CD8-positive, alpha-beta memory T cell (primary cell): ENCODE measurements around the gene RAVER1. TPM values are rescaled to one million over a fixed set of nuclear protein-coding genes. Genes with fewer than 3 reads are reported as not detected.

Experiments
- CTCF ChIA-PET: fragments of 350-600 bp; sonication (Branson Sonifier 250); formaldehyde crosslinking; loops from one replicate; lab custom pipeline; 2021; ENCODE audit warnings: antibody characterized with exemption; lab: Charles Lee
- POLR2A ChIA-PET: fragments of 350-600 bp; sonication (Branson Sonifier 250); formaldehyde crosslinking; loops from one replicate; lab custom pipeline; 2021; ENCODE audit warnings: antibody characterized with exemption; lab: Charles Lee
- DNase-seq, 5 donors: peaks; one replicate each; pipeline versions ENCODE4 v3.0.0 to v3.0.0-alpha.2; 2020 to 2022; ENCODE audit warnings: mixed read lengths in 1 of 5
- H3K27ac ChIP-seq: one replicate; pipeline ENCODE4 v1.7.0; 2013; ENCODE audit warnings: low read depth, mild to moderate bottlenecking, low read length, moderate library complexity
- H3K27me3 ChIP-seq: 2 replicates; pipeline ENCODE4 v1.7.0; 2013; ENCODE audit warnings: low read length, mild to moderate bottlenecking; ENCODE audit not compliant: insufficient read depth, poor library complexity, severe bottlenecking
- H3K36me3 ChIP-seq: 2 replicates; pipeline ENCODE4 v1.7.0; 2013; ENCODE audit warnings: mild to moderate bottlenecking, low read length, moderate library complexity; ENCODE audit not compliant: insufficient read depth
- H3K4me1 ChIP-seq: 2 replicates; pipeline ENCODE4 v1.7.0; 2013; ENCODE audit warnings: mild to moderate bottlenecking, low read length, moderate library complexity; ENCODE audit not compliant: insufficient read depth
- H3K4me3 ChIP-seq: 2 replicates; pipeline ENCODE4 v1.7.0; 2013; ENCODE audit warnings: mild to moderate bottlenecking, low read length
- H3K9me3 ChIP-seq: 2 replicates; pipeline ENCODE4 v1.7.0; 2013; ENCODE audit warnings: mild to moderate bottlenecking, low read length
- H3K27ac Mint-ChIP-seq, 8 donors: one replicate each; pipeline ENCODE4 v1.8.0; 2020 to 2021; ENCODE audit warnings: mixed read lengths in 8 of 8, mild to moderate bottlenecking in 6 of 8, inconsistent platforms in 3 of 8, moderate library complexity in 3 of 8
- H3K27me3 Mint-ChIP-seq, 2 donors: one replicate each; pipeline ENCODE4 v1.8.0; 2020 to 2021; ENCODE audit warnings: mixed read lengths in 2 of 2, mild to moderate bottlenecking in 1 of 2, moderate library complexity in 1 of 2
- H3K36me3 Mint-ChIP-seq, 3 donors: one replicate each; pipeline ENCODE4 v1.8.0; 2020 to 2021; ENCODE audit warnings: mixed read lengths in 3 of 3, inconsistent platforms in 1 of 3, mild to moderate bottlenecking in 1 of 3
- H3K4me1 Mint-ChIP-seq, 3 donors: one replicate each; pipeline ENCODE4 v1.8.0; 2020 to 2021; ENCODE audit warnings: mixed read lengths in 3 of 3, inconsistent platforms in 1 of 3, mild to moderate bottlenecking in 1 of 3
- H3K4me3 Mint-ChIP-seq, 7 donors: one replicate each; pipeline ENCODE4 v1.8.0; 2020 to 2021; ENCODE audit warnings: mixed read lengths in 7 of 7, mild to moderate bottlenecking in 6 of 7, moderate library complexity in 4 of 7, inconsistent platforms in 2 of 7
- H3K9me3 Mint-ChIP-seq, 5 donors: one replicate each; pipeline ENCODE4 v1.8.0; 2020 to 2022; ENCODE audit warnings: mixed read lengths in 5 of 5, mild to moderate bottlenecking in 3 of 5, moderate library complexity in 2 of 5, inconsistent platforms in 1 of 5
- polyA plus RNA-seq: library from polyadenylated mRNA; unstranded; fragments of 300-500 nt; fragmentation: Illumina TruSeq; gene quantifications from one replicate; pipeline ENCODE4 v1.2.3, GENCODE V29; 2021
- total RNA-seq, 2 experiments: library from RNA; stranded (reverse); gene quantifications; one replicate each; pipeline ENCODE4 v1.2.3, GENCODE V29; 2021

Gene RAVER1
- total and polyA plus RNA-seq, 3 experiments from 2014 or later = 24.1 to 98.5 (median 91.5) TPM

DNA sequence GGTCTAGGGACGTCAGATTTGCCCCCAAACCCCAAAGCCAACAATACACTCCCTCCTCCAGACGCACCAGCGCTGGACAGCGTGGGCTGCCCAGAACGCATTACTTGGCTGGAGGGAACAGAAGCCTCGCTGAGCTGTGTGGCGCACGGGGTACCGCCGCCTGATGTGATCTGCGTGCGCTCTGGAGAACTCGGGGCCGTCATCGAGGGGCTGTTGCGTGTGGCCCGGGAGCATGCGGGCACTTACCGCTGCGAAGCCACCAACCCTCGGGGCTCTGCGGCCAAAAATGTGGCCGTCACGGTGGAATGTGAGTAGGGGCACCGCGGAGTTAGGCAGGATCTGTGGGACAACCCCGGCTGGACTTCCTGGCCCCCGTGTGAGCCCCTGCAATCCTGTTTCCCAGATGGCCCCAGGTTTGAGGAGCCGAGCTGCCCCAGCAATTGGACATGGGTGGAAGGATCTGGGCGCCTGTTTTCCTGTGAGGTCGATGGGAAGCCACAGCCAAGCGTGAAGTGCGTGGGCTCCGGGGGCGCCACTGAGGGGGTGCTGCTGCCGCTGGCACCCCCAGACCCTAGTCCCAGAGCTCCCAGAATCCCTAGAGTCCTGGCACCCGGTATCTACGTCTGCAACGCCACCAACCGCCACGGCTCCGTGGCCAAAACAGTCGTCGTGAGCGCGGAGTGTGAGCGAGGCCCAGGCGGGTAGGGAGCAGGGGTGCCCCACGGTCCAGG, 39.5 kb downstream of the RAVER1 start:
- Histone ChIP-seq H3K27ac (no peak overlapping the region), H3K27me3 (peaks cover 48% of the 10 kb centered on the region), H3K4me3 (no peak overlapping the region), H3K9me3 (no peaks in the 10 kb centered on the region), H3K36me3 (no peaks in the 10 kb centered on the region), H3K4me1 (peaks cover 62% of the 10 kb centered on the region)
- Mint-ChIP-seq H3K36me3 (no peaks in the 10 kb centered on the region), H3K9me3 (no peaks in the 10 kb centered on the region), H3K27me3 (peaks cover 48 to 53% of the 10 kb centered on the region in 2 donors), H3K4me3 (peak overlapping the region in 5 of 7 donors; percentile 54 to 88 (median 83)), H3K4me1 (peaks cover 45 to 60% (median 47%) of the 10 kb centered on the region in 3 donors), H3K27ac (peak overlapping the region in 3 of 8 donors; percentile 9 to 88 (median 73))
- no peak for DNase-seq
- ChIA-PET CTCF (interaction anchor here (8.0 kb wide), 1 partner anchor 22 kb away, joined by 71 read pairs; the partner anchor contains the start of gene ICAM1), POLR2A (no interaction called here)

DNA sequence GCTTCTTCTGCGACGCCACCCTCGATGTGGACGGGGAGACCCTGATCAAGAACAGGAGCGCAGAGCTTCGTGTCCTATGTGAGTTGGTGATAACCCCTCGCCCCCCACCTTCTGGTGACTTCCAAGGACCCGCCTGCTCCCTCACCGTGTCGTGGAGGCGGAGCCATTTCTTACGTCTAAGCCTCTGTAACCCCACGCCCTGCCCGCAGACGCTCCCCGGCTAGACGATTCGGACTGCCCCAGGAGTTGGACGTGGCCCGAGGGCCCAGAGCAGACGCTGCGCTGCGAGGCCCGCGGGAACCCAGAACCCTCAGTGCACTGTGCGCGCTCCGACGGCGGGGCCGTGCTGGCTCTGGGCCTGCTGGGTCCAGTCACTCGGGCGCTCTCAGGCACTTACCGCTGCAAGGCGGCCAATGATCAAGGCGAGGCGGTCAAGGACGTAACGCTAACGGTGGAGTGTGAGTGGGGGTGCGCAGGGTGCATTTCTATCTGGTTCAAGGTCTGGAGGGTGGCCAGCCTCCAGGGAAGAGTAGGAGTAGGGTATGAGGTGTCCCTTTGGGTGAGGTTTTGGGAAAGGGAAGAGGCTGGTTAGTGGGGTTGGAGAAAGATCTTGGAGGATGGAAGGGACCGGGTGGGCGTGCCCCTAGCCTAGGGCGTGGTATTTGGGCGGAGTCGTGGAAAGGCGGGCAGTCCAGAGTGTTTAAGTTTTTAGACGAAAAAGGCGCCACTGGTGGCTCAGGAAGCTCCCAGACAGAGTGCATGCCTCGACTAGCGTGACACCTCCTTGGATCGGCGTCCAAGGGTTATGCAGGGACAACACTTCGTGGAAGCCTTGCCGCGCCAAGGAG, 40.3 kb downstream of the RAVER1 start:
- H3K9me3 Mint-ChIP-seq = no peaks in the 10 kb centered on the region
- CTCF ChIA-PET = interaction anchor here (1.8 to 8.0 kb wide), 4 partner anchors 13 to 131 kb away, joined by 4 to 71 read pairs (median 5); partner anchors contain the start of genes ICAM1 and RAVER1
- POLR2A ChIA-PET = interaction anchor here (1.4 to 7.6 kb wide), 2 partner anchors 22 to 425 kb away, joined by 3 to 47 read pairs; partner anchors contain the start of gene ICAM1

DNA sequence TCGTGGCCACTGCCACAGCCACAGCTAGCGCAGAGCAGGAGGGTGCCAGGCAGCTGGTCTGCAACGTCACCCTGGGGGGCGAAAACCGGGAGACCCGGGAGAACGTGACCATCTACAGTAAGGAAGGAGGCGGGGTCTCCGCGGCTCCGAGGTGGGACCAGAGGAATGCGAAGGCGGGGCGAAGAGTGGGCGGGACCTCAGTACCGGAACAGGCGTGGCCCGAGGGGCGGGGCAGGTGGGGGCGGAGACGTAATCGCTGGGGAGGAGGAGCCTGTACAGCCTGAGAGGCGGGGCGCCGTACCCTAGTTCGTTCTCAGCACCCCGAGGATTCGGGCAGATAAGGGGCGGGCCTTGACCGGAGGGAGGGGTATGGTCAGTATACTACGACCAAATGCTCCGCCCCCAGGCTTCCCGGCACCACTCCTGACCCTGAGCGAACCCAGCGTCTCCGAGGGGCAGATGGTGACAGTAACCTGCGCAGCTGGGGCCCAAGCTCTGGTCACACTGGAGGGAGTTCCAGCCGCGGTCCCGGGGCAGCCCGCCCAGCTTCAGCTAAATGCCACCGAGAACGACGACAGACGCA, 41.0 kb downstream of the RAVER1 start:
- peak overlapping the region; percentile 69 for H3K27ac ChIP-seq
- peaks cover 76% of the 10 kb centered on the region for H3K4me1 ChIP-seq
- no peaks in the 10 kb centered on the region for H3K36me3 ChIP-seq
- H3K4me3 Mint-ChIP-seq = peak overlapping the region; percentile 76 to 93 (median 83)
- peak overlapping the region in 6 of 8 donors; percentile 11 to 88 (median 52) for H3K27ac Mint-ChIP-seq
- H3K27me3 Mint-ChIP-seq = peaks cover 60 to 61% of the 10 kb centered on the region in 2 donors
- CTCF ChIA-PET = interaction anchor here (1.2 to 8.0 kb wide), 9 partner anchors 12 to 131 kb away, joined by 3 to 71 read pairs (median 5); partner anchors contain the start of genes ICAM1 and RAVER1
- H3K4me3 ChIP-seq = peak overlapping the region; percentile 62
- no peaks in the 10 kb centered on the region for H3K9me3 Mint-ChIP-seq
- peak; percentile 52 to 78 (median 61) for DNase-seq
- H3K27me3 ChIP-seq = peaks cover 61% of the 10 kb centered on the region
- POLR2A ChIA-PET = interaction anchor here (1.3 to 7.6 kb wide), 3 partner anchors 12 to 426 kb away, joined by 3 to 47 read pairs (median 5); partner anchors contain the start of gene ICAM1
- peaks cover 56 to 73% (median 59%) of the 10 kb centered on the region in 3 donors for H3K4me1 Mint-ChIP-seq
- H3K36me3 Mint-ChIP-seq = no peaks in the 10 kb centered on the region
- H3K9me3 ChIP-seq = no peaks in the 10 kb centered on the region

More for the DNA sequence above, 40.3 kb downstream of the RAVER1 start:
- no peaks in the 10 kb centered on the region for H3K36me3 Mint-ChIP-seq
- H3K4me1 Mint-ChIP-seq = peaks cover 50 to 66% (median 52%) of the 10 kb centered on the region in 3 donors
- peak overlapping the region in 3 of 8 donors; percentile 60 to 88 (median 73) for H3K27ac Mint-ChIP-seq
- H3K36me3 ChIP-seq = no peaks in the 10 kb centered on the region
- peaks cover 54% of the 10 kb centered on the region for H3K27me3 ChIP-seq
- H3K27me3 Mint-ChIP-seq = peaks cover 54 to 57% of the 10 kb centered on the region in 2 donors
- H3K4me3 Mint-ChIP-seq = peak overlapping the region; percentile 76 to 93 (median 83)
- H3K27ac ChIP-seq = peak overlapping the region; percentile 51
- H3K9me3 ChIP-seq = no peaks in the 10 kb centered on the region
- DNase-seq = no peak
- peaks cover 69% of the 10 kb centered on the region for H3K4me1 ChIP-seq
- peak overlapping the region; percentile 38 for H3K4me3 ChIP-seq

DNA sequence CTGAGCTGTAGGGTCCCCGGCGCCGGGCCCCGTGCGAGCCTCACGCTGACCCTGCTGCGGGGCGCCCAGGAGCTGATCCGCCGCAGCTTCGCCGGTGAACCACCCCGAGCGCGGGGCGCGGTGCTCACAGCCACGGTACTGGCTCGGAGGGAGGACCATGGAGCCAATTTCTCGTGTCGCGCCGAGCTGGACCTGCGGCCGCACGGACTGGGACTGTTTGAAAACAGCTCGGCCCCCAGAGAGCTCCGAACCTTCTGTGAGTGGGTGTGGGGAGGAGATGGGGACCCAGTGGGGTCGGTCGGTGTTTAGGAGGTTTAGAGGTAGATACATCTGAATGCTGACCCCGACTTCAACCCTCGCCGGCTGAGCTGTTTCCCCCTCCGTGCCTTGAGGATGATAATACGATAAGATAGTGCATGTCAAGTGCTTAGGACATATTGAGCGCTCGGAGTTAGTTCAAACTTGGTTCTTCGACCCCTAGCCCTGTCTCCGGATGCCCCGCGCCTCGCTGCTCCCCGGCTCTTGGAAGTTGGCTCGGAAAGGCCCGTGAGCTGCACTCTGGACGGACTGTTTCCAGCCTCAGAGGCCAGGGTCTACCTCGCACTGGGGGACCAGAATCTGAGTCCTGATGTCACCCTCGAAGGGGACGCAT, 41.6 kb downstream of the RAVER1 start:
- DNase-seq = no peak
- H3K27ac ChIP-seq = peak overlapping the region; percentile 69
- peak overlapping the region; percentile 62 for H3K4me3 ChIP-seq
- Mint-ChIP-seq H3K27me3 (peaks cover 61 to 62% of the 10 kb centered on the region in 2 donors), H3K4me3 (peak overlapping the region; percentile 76 to 93 (median 83)), H3K27ac (peak overlapping the region in 6 of 8 donors; percentile 27 to 88 (median 52)), H3K36me3 (peaks cover 0 to under 1% (median 0%) of the 10 kb centered on the region in 3 donors), H3K4me1 (peaks cover 61 to 79% (median 65%) of the 10 kb centered on the region in 3 donors), H3K9me3 (no peaks in the 10 kb centered on the region)
- no peaks in the 10 kb centered on the region for H3K36me3 ChIP-seq
- no peaks in the 10 kb centered on the region for H3K9me3 ChIP-seq
- POLR2A ChIA-PET = interaction anchor here (0.6 to 7.6 kb wide), 4 partner anchors 11 to 427 kb away, joined by 3 to 47 read pairs (median 4); partner anchors contain the start of gene ICAM1
- H3K4me1 ChIP-seq = peaks cover 82% of the 10 kb centered on the region
- CTCF ChIA-PET = interaction anchor here (1.2 to 8.0 kb wide), 9 partner anchors 11 to 132 kb away, joined by 3 to 71 read pairs (median 5); partner anchors contain the start of genes ICAM1 and RAVER1
- H3K27me3 ChIP-seq = peaks cover 63% of the 10 kb centered on the region

DNA sequence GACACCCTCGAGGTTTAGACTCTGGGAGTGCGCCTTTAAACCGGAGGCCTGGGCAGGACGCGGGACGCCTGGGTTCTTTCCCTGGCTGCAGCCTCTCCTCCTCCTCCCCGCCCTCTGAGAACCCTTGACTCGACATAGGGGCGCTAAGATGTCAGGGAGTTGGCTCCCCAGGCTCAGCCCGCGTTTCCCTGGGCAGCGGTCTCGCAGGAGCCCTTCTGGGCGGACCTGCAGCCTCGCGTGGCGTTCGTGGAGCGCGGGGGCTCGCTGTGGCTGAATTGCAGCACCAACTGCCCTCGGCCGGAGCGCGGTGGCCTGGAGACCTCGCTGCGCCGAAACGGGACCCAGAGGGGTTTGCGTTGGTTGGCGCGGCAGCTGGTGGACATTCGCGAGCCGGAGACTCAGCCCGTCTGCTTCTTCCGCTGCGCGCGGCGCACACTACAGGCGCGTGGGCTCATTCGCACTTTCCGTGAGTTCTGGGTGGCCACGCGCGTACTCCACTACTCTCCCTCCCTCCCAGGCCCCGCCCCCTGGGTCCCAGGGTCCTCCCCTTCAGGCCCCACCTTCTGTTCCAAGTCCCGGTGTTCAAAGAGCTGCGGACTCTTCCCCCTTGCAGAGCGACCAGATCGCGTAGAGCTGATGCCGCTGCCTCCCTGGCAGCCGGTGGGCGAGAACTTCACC, 42.3 kb downstream of the RAVER1 start:
- Histone ChIP-seq H3K27ac (peak overlapping the region; percentile 69), H3K4me3 (peak overlapping the region; percentile 62), H3K36me3 (no peaks in the 10 kb centered on the region), H3K4me1 (peaks cover 87% of the 10 kb centered on the region), H3K9me3 (no peaks in the 10 kb centered on the region), H3K27me3 (peaks cover 63% of the 10 kb centered on the region)
- Mint-ChIP-seq H3K9me3 (no peaks in the 10 kb centered on the region), H3K27ac (peak overlapping the region in 4 of 8 donors; percentile 29 to 88 (median 45)), H3K4me1 (peaks cover 66 to 86% (median 72%) of the 10 kb centered on the region in 3 donors), H3K4me3 (peak overlapping the region; percentile 76 to 93 (median 83)), H3K36me3 (peaks cover 0 to 6% (median under 1%) of the 10 kb centered on the region in 3 donors), H3K27me3 (peaks cover 61 to 62% of the 10 kb centered on the region in 2 donors)
- ChIA-PET CTCF (interaction anchor here (1.2 to 8.0 kb wide), 9 partner anchors 11 to 133 kb away, joined by 3 to 71 read pairs (median 5); partner anchors contain the start of genes ICAM1 and RAVER1), POLR2A (interaction anchor here (0.6 to 7.6 kb wide), 5 partner anchors 11 to 427 kb away, joined by 3 to 47 read pairs (median 3); partner anchors contain the start of gene ICAM1)
- peak; percentile 29 to 71 (median 42) for DNase-seq

DNA sequence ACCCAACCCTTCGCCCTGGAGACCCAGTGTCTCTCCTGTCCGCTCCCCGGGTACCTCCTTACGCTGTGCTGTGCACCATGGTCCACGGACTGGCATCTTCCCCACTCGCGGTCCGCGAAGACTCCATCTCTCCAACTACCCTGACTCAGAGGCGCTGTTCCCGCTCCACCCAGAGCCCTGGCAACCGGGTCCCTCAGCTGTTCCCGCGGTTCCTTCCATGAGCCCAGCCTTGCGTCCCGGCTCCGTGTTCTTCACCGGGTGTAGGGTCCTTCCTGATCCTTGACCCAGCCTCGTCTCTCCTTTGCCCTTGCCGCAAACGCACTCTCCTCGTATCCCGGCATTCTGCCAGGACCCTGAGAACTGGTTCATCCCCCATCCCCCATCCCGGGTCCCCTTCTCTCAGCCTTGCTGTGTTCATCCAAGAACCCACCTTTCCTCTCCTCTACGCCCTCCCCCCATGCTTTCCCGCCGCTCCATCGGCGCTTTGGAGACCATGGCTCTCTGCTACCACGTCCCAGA, 42.9 kb downstream of the RAVER1 start:
- peak overlapping the region; percentile 62 for H3K4me3 ChIP-seq

More for the DNA sequence above, 42.9 kb downstream of the RAVER1 start:
- Mint-ChIP-seq H3K4me1 (peaks cover 63 to 81% (median 72%) of the 10 kb centered on the region in 3 donors), H3K9me3 (no peaks in the 10 kb centered on the region), H3K36me3 (peaks cover 4 to 12% (median 6%) of the 10 kb centered on the region in 3 donors), H3K4me3 (peak overlapping the region; percentile 76 to 93 (median 83)), H3K27ac (peak overlapping the region in 4 of 8 donors; percentile 29 to 88 (median 69)), H3K27me3 (peaks cover 57 to 61% of the 10 kb centered on the region in 2 donors)
- Histone ChIP-seq H3K36me3 (peaks cover 2% of the 10 kb centered on the region), H3K9me3 (no peaks in the 10 kb centered on the region), H3K27ac (peak overlapping the region; percentile 69), H3K27me3 (peaks cover 63% of the 10 kb centered on the region), H3K4me1 (peaks cover 84% of the 10 kb centered on the region)
- POLR2A ChIA-PET = interaction anchor here (1.2 to 7.6 kb wide), 3 partner anchors 17 to 43 kb away, joined by 3 to 47 read pairs (median 9); partner anchors contain the start of genes ICAM1 and RAVER1
- CTCF ChIA-PET = interaction anchor here (1.2 to 8.0 kb wide), 3 partner anchors 18 to 98 kb away, joined by 3 to 71 read pairs (median 12); partner anchors contain the start of gene ICAM1
- no peak for DNase-seq
